Breast epithelium (tissue), 3 donors: ENCODE results near the gene ITGB3BP.

Experiments
- CTCF ChIP-seq, 3 donors: fragments of 450-650 bp; IDR thresholded peaks; one replicate each; pipeline ENCODE4 v1.5.1; 2016 to 2017; ENCODE audit warnings: antibody characterized with exemption in 3 of 3, mild to moderate bottlenecking in 3 of 3, moderate library complexity in 3 of 3
- POLR2A ChIP-seq: fragments of 450-650 bp; IDR thresholded peaks from one replicate; pipeline ENCODE4 v1.6.1; 2016; ENCODE audit warnings: antibody characterized with exemption, mild to moderate bottlenecking, moderate library complexity
- POLR2AphosphoS5 ChIP-seq, 3 donors: sonication (generic); formaldehyde crosslinking; IDR thresholded peaks; one replicate each; pipeline ENCODE4 v1.6.1; 2017; ENCODE audit warnings: antibody characterized with exemption in 3 of 3

- TF ChIP-seq CTCF (IDR thresholded peaks at IDR 0.05) (no peak), POLR2AphosphoS5 (IDR thresholded peaks at IDR 0.05) (no peak), POLR2A (no peak)
Measured at GRCh38 chr1:63532727-63533126, 9.7 kb upstream of the ITGB3BP start.
